ENCODE data around the gene PEX11B. TPM values are rescaled to one million over a fixed set of nuclear protein-coding genes. Genes with fewer than 3 reads are reported as not detected.

Gene PEX11B
- total RNA-seq, 1 experiment from 2014 or later = 13.7 TPM

DNA sequence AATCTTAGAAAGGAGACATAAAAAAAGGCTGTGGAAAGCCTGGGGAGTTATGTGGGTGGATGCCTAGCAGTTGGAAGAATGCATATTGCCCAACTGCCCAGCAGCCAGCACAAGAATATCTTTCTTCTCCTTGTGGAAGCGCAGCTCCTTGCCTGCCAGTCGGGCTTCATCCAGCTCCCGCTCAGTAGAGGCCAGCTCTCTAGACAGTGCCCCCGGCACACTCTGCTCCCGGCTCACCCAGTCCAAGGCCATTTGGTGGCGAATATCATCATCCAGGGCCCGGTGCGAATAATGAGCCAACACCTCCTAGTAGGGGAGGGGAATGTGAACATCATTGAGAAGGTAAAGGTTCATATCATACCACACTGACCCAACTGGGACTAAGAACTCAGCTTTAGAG lies 17.7 kb upstream of the PEX11B start:
- Mint-ChIP-seq H3K27ac (no peak overlapping the region), H3K27me3 (ENCODE audit: low read depth) (no peaks in the 10 kb centered on the region), H3K4me3 (no peak overlapping the region), H3K36me3 (ENCODE audit: insufficient read depth in 1 of 3, low read depth in 3 of 3) (no peaks in the 10 kb centered on the region; a peak in 1 of 7 replicates), H3K4me1 (peaks cover 21 to 25% of the 10 kb centered on the region in 2 experiments), H3K9me3 (no peaks in the 10 kb centered on the region)
- Histone ChIP-seq H3K23me2 (ENCODE audit: insufficient read length, low read depth, low read length, poor library complexity, severe bottlenecking) (no peaks in the 10 kb centered on the region), H3T11ph (ENCODE audit: low read length) (no peak overlapping the region), H3K23ac (ENCODE audit: insufficient read length, low read depth, low read length) (no peak overlapping the region), H3K14ac (ENCODE audit: insufficient read depth, low read length) (no peak overlapping the region), H3K4me1 (ENCODE audit: insufficient read depth, low read length) (no peaks in the 10 kb centered on the region), H3K27ac (ENCODE audit: insufficient read length, low read depth, low read length) (no peak overlapping the region), H2AFZ (ENCODE audit: low read length) (no peak overlapping the region), H3K18ac (ENCODE audit: insufficient read length, low read depth, low read length) (no peak overlapping the region), H3K56ac (ENCODE audit: insufficient read length, low read depth, low read length) (no peak overlapping the region), H4K20me1 (ENCODE audit: control insufficient read depth, insufficient read depth, insufficient read length) (no peaks in the 10 kb centered on the region), H3K9ac (ENCODE audit: extremely low read depth, insufficient read length, low read length) (no peak overlapping the region), H3K4ac (ENCODE audit: low read depth, low read length) (no peak overlapping the region), H3K79me1 (ENCODE audit: insufficient read depth, low read depth, low read length, poor library complexity, severe bottlenecking) (no peaks in the 10 kb centered on the region), H4K8ac (replicated peaks; ENCODE audit: insufficient read length, low read depth, low read length) (no peak overlapping the region), H3K79me2 (ENCODE audit: insufficient read depth, low read length) (no peaks in the 10 kb centered on the region), H2BK20ac (ENCODE audit: low read depth, low read length, poor library complexity, severe bottlenecking) (no peak overlapping the region), H3K9me3 (ENCODE audit: control insufficient read depth, low read depth, low read length) (no peaks in the 10 kb centered on the region), H4K91ac (ENCODE audit: insufficient read length, low read depth, low read length) (no peak overlapping the region), H2BK5ac (ENCODE audit: insufficient read length, low read length) (no peak overlapping the region), H4K5ac (ENCODE audit: insufficient read length, low read depth, low read length) (no peak overlapping the region), H2BK120ac (ENCODE audit: low read depth, low read length, poor library complexity, severe bottlenecking) (no peak overlapping the region), H2BK12ac (ENCODE audit: insufficient read length, low read depth, low read length) (no peak overlapping the region), H3K27me3 (ENCODE audit: insufficient read depth, low read length) (no peaks in the 10 kb centered on the region), H2AK5ac (ENCODE audit: insufficient read length, low read length) (no peak overlapping the region), H3K4me2 (ENCODE audit: insufficient read depth, insufficient read length, low read length) (no peak overlapping the region), H2BK15ac (ENCODE audit: low read depth, low read length) (no peak overlapping the region)
- TF ChIP-seq, protein P1, sequence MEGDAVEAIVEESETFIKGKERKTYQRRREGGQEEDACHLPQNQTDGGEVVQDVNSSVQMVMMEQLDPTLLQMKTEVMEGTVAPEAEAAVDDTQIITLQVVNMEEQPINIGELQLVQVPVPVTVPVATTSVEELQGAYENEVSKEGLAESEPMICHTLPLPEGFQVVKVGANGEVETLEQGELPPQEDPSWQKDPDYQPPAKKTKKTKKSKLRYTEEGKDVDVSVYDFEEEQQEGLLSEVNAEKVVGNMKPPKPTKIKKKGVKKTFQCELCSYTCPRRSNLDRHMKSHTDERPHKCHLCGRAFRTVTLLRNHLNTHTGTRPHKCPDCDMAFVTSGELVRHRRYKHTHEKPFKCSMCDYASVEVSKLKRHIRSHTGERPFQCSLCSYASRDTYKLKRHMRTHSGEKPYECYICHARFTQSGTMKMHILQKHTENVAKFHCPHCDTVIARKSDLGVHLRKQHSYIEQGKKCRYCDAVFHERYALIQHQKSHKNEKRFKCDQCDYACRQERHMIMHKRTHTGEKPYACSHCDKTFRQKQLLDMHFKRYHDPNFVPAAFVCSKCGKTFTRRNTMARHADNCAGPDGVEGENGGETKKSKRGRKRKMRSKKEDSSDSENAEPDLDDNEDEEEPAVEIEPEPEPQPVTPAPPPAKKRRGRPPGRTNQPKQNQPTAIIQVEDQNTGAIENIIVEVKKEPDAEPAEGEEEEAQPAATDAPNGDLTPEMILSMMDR (conservative IDR thresholded peaks at IDR 0.05) = no peak
- no peak for DNase-seq
- no CpG with 5 or more reads among the region's 8 CpGs for WGBS (ENCODE audit: extremely low coverage, insufficient read length, low lambda C conversion rate)

Data from H9 (cell line).